ENCODE measurements around the gene DKKL1. TPM values are rescaled to one million over a fixed set of nuclear protein-coding genes. Genes with fewer than 3 reads are reported as not detected.

DKKL1 gene
- total RNA-seq, 2 donors from 2014 or later = 1.8 to 2.1 TPM

GRCh38 chr19:49338691-49339300 is 24.9 kb upstream of the DKKL1 start:
- DNase-seq = peak; percentile 99
- Mint-ChIP-seq H3K9me3 (peaks cover 3% of the 10 kb centered on the region), H3K4me3 (peak overlapping the region; percentile 47), H3K27me3 (ENCODE audit: insufficient read depth) (peaks cover 14% of the 10 kb centered on the region), H3K27ac (peak overlapping the region; percentile 88), H3K4me1 (peaks cover 13% of the 10 kb centered on the region), H3K36me3 (ENCODE audit: low read depth) (peaks cover 52% of the 10 kb centered on the region)
- peak overlapping the region; percentile 69 for H3K4me3 ChIP-seq (ENCODE audit: low read length)
- H3K9me3 ChIP-seq (ENCODE audit: control insufficient read depth, low read length) = no peaks in the 10 kb centered on the region
- TF ChIP-seq CTCF (conservative IDR thresholded peaks at IDR 0.05) = peak; percentile 36
- H3K9ac ChIP-seq (ENCODE audit: extremely low read depth, low read length, poor library complexity, severe bottlenecking) = peak overlapping the region; percentile 39
- no peaks in the 10 kb centered on the region for H3K4me1 ChIP-seq (ENCODE audit: control insufficient read depth, insufficient read depth, low read length)
- H3K27ac ChIP-seq (ENCODE audit: low read depth, low read length) = no peak overlapping the region
- H3K27me3 ChIP-seq (ENCODE audit: control insufficient read depth, insufficient read depth, low read length, poor library complexity, severe bottlenecking) = peaks cover 6% of the 10 kb centered on the region
- peaks cover 40% of the 10 kb centered on the region for H3K36me3 ChIP-seq (ENCODE audit: control insufficient read depth, insufficient read depth, low read length)
- WGBS, 2 experiments (ENCODE audit: insufficient coverage in 1 of 2, insufficient read length in 1 of 2) = 4 to 12% methylated on average over 17 to 30 of the region's 30 CpGs

- peaks cover 58% of the 10 kb centered on the region for H3K36me3 Mint-ChIP-seq (ENCODE audit: low read depth)
- no peak for TF ChIP-seq CTCF (conservative IDR thresholded peaks at IDR 0.05)
These were observed 24.2 kb upstream of the DKKL1 start for GRCh38 chr19:49339301-49340068.

DNA sequence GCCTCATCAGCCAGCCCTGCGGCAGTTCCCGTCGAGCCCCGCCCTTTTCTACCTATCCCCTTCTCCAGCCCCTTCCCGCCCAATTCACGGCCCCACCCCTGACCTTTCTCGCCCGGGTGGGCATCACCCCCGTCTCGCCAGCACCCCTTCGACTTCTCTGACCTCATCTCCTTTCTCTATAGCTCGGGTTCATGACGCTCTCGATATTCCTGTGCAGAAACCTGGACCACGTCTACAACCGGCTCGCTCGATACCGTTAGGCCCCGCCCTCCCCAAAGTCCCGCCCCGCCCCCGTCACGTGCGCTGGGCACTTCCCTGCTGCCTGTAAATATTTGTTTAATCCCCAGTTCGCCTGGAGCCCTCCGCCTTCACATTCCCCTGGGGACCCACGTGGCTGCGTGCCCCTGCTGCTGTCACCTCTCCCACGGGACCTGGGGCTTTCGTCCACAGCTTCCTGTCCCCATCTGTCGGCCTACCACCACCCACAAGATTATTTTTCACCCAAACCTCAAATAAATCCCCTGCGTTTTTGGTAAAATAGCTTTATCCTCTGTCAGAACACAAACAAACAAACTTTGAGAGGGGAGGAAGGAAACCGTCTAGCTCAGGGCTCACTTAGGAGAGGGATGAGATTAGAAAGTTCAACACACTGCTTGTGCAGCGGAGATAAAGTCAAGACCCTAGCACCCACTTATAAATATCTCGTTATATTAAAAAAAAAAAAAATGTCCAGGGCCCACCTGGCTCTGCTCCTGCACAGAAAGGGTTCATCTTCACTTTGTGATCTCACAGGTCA is 23.4 kb upstream of the DKKL1 start:
- H3K9me3 Mint-ChIP-seq = peaks cover 3% of the 10 kb centered on the region
- no peak overlapping the region for H3K4me3 Mint-ChIP-seq
- peaks cover 66% of the 10 kb centered on the region for H3K36me3 Mint-ChIP-seq (ENCODE audit: low read depth)
- H3K27me3 Mint-ChIP-seq (ENCODE audit: insufficient read depth) = peaks cover 14% of the 10 kb centered on the region
- H3K27ac Mint-ChIP-seq = peak overlapping the region; percentile 69
- Histone ChIP-seq H3K27me3 (ENCODE audit: control insufficient read depth, insufficient read depth, low read length, poor library complexity, severe bottlenecking) (peaks cover 6% of the 10 kb centered on the region), H3K27ac (ENCODE audit: low read depth, low read length) (no peak overlapping the region), H3K9ac (ENCODE audit: extremely low read depth, low read length, poor library complexity, severe bottlenecking) (no peak overlapping the region), H3K4me1 (ENCODE audit: control insufficient read depth, insufficient read depth, low read length) (no peaks in the 10 kb centered on the region), H3K9me3 (ENCODE audit: control insufficient read depth, low read length) (no peaks in the 10 kb centered on the region), H3K4me3 (ENCODE audit: low read length) (no peak overlapping the region), H3K36me3 (ENCODE audit: control insufficient read depth, insufficient read depth, low read length) (peaks cover 52% of the 10 kb centered on the region)
- no peak for TF ChIP-seq CTCF (conservative IDR thresholded peaks at IDR 0.05)
- H3K4me1 Mint-ChIP-seq = peaks cover 13% of the 10 kb centered on the region
- WGBS, 2 experiments (ENCODE audit: insufficient coverage in 1 of 2, insufficient read length in 1 of 2) = 58 to 79% methylated on average over 9 to 36 of the region's 36 CpGs
- peak; percentile 89 for DNase-seq

More at GRCh38 chr19:49339301-49340068, 24.2 kb upstream of the DKKL1 start:
- Histone ChIP-seq H3K36me3 (ENCODE audit: control insufficient read depth, insufficient read depth, low read length) (peaks cover 47% of the 10 kb centered on the region), H3K27ac (ENCODE audit: low read depth, low read length) (no peak overlapping the region), H3K9me3 (ENCODE audit: control insufficient read depth, low read length) (no peaks in the 10 kb centered on the region), H3K4me3 (ENCODE audit: low read length) (no peak overlapping the region), H3K4me1 (ENCODE audit: control insufficient read depth, insufficient read depth, low read length) (no peaks in the 10 kb centered on the region), H3K27me3 (ENCODE audit: control insufficient read depth, insufficient read depth, low read length, poor library complexity, severe bottlenecking) (peaks cover 6% of the 10 kb centered on the region), H3K9ac (ENCODE audit: extremely low read depth, low read length, poor library complexity, severe bottlenecking) (no peak overlapping the region)
- WGBS, 2 experiments (ENCODE audit: insufficient coverage in 1 of 2, insufficient read length in 1 of 2) = 17 to 35% methylated on average over 7 to 47 of the region's 47 CpGs
- peaks cover 3% of the 10 kb centered on the region for H3K9me3 Mint-ChIP-seq
- H3K27ac Mint-ChIP-seq = peak overlapping the region; percentile 86
- DNase-seq = peak; percentile 96
- peaks cover 14% of the 10 kb centered on the region for H3K27me3 Mint-ChIP-seq (ENCODE audit: insufficient read depth)
- peak overlapping the region; percentile 47 for H3K4me3 Mint-ChIP-seq
- H3K4me1 Mint-ChIP-seq = peaks cover 13% of the 10 kb centered on the region

Measured in endodermal cell (in vitro differentiated cells).